OCI-LY1 (cell line): Measurements from ENCODE around the gene FILIP1.

ENCODE experiments used
- H2AFZ ChIP-seq: fragments of 200-600 bp; sonication (generic), shearing (Covaris generic); 2 replicates; pipeline ENCODE4 v1.6.0; 2014; ENCODE audit warnings: antibody characterized with exemption, mild to moderate bottlenecking, low read length
- H3F3A ChIP-seq: fragments of 200-600 bp; sonication (generic), shearing (Covaris generic); 2 replicates; pipeline ENCODE4 v1.6.0; 2014; ENCODE audit warnings: mild to moderate bottlenecking, antibody characterized with exemption, low read length, moderate library complexity; ENCODE audit not compliant: insufficient read depth
- H3K27ac ChIP-seq: fragments of 200-600 bp; sonication (generic); 2 replicates; pipeline ENCODE4 v1.5.1; 2014; ENCODE audit warnings: low read length, mixed run types, mild to moderate bottlenecking, low read depth; ENCODE audit not compliant: poor library complexity, severe bottlenecking
- H3K27me3 ChIP-seq: fragments of 200-600 bp; sonication (generic); 2 replicates; pipeline ENCODE4 v1.6.0; 2014; ENCODE audit warnings: antibody characterized with exemption, mild to moderate bottlenecking, low read length, moderate library complexity; ENCODE audit not compliant: insufficient read depth
- H3K36me3 ChIP-seq: fragments of 200-600 bp; sonication (generic); 2 replicates; pipeline ENCODE4 v1.6.1; 2014; ENCODE audit warnings: mild to moderate bottlenecking, antibody characterized with exemption, low read length, moderate library complexity, mixed read lengths; ENCODE audit not compliant: insufficient read depth
- H3K4me1 ChIP-seq: fragments of 200-600 bp; sonication (generic); 2 replicates; pipeline ENCODE4 v1.5.1; 2014; ENCODE audit warnings: mild to moderate bottlenecking, low read length, moderate library complexity; ENCODE audit not compliant: insufficient read depth, severe bottlenecking
- H3K4me2 ChIP-seq: fragments of 200-600 bp; sonication (generic), shearing (Covaris generic); 2 replicates; pipeline ENCODE4 v1.6.1; 2014; ENCODE audit warnings: low read length
- H3K4me3 ChIP-seq: fragments of 200-600 bp; sonication (generic); 2 replicates; pipeline ENCODE4 v1.5.1; 2014; ENCODE audit warnings: low read length, low read depth, mild to moderate bottlenecking, mixed read lengths; ENCODE audit not compliant: poor library complexity, severe bottlenecking
- H3K79me2 ChIP-seq: fragments of 200-600 bp; shearing (Covaris generic); 2 replicates; pipeline ENCODE4 v1.6.1; 2016; ENCODE audit warnings: mixed run types, low read length, mixed read lengths; ENCODE audit not compliant: insufficient read depth
- H3K9ac ChIP-seq: fragments of 200-600 bp; sonication (generic), shearing (Covaris generic); 2 replicates; pipeline ENCODE4 v1.6.1; 2014; ENCODE audit warnings: mild to moderate bottlenecking, low read length, mixed read lengths
- H3K9me2 ChIP-seq: fragments of 200-600 bp; sonication (generic), shearing (Covaris generic); 2 replicates; pipeline ENCODE4 v1.6.1; 2014; ENCODE audit warnings: low read depth, mild to moderate bottlenecking, low read length, mixed read lengths
- H3K9me3 ChIP-seq: fragments of 200-600 bp; shearing (Covaris generic); 2 replicates; pipeline ENCODE4 v1.6.1; 2014; ENCODE audit warnings: low read length, mixed read lengths
- H4K20me1 ChIP-seq: fragments of 200-600 bp; sonication (generic), shearing (Covaris generic); 2 replicates; pipeline ENCODE4 v1.6.0; 2016; ENCODE audit warnings: mild to moderate bottlenecking, low read length; ENCODE audit not compliant: insufficient read depth
- EZH2 ChIP-seq: fragments of 200-600 bp; sonication (generic), shearing (Covaris generic); IDR thresholded peaks from 2 replicates; pipeline ENCODE4 v1.8.0; 2017; ENCODE audit warnings: borderline replicate concordance, mixed run types, mild to moderate bottlenecking, antibody characterized with exemption, low read length, moderate library complexity, mixed read lengths
- TF ChIP-seq, protein P1 (sequence below): fragments of 200-600 bp; sonication (generic), shearing (Covaris generic); IDR thresholded peaks from 2 replicates; pipeline ENCODE4 v1.5.1; 2017; ENCODE audit warnings: mild to moderate bottlenecking, antibody characterized with exemption, low read length, moderate library complexity, mixed read lengths

FILIP1 gene

DNA sequence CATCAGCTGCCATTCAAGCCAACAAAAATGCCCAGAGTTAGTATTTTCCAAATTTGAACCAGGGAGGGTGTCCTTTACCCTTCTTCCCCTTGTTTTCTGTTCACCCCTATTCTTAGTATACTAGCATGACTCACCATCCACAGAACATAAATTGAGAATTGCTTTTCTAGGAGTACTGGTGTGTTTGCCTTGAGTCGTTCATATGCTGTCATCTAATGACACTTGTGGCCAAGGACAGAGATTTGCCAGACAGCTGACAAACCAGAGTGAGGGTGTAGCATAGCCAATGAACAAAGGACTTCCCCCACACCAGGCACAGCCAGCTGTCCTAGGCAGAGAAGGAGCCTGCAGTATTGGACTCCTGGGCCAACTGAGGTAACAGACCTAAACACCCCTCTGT, 62.2 kb downstream of the FILIP1 start:
- Histone ChIP-seq H4K20me1 (no peaks in the 10 kb centered on the region), H3F3A (no peaks in the 10 kb centered on the region), H3K36me3 (no peaks in the 10 kb centered on the region), H3K4me3 (no peak overlapping the region), H3K9me3 (no peaks in the 10 kb centered on the region), H3K27me3 (no peaks in the 10 kb centered on the region), H2AFZ (no peak overlapping the region), H3K79me2 (no peaks in the 10 kb centered on the region), H3K9ac (no peak overlapping the region), H3K4me1 (no peaks in the 10 kb centered on the region), H3K4me2 (no peak overlapping the region), H3K27ac (no peak overlapping the region), H3K9me2 (no peaks in the 10 kb centered on the region)
- no peak for TF ChIP-seq EZH2
- TF ChIP-seq, protein P1, sequence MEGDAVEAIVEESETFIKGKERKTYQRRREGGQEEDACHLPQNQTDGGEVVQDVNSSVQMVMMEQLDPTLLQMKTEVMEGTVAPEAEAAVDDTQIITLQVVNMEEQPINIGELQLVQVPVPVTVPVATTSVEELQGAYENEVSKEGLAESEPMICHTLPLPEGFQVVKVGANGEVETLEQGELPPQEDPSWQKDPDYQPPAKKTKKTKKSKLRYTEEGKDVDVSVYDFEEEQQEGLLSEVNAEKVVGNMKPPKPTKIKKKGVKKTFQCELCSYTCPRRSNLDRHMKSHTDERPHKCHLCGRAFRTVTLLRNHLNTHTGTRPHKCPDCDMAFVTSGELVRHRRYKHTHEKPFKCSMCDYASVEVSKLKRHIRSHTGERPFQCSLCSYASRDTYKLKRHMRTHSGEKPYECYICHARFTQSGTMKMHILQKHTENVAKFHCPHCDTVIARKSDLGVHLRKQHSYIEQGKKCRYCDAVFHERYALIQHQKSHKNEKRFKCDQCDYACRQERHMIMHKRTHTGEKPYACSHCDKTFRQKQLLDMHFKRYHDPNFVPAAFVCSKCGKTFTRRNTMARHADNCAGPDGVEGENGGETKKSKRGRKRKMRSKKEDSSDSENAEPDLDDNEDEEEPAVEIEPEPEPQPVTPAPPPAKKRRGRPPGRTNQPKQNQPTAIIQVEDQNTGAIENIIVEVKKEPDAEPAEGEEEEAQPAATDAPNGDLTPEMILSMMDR: no peak

DNA sequence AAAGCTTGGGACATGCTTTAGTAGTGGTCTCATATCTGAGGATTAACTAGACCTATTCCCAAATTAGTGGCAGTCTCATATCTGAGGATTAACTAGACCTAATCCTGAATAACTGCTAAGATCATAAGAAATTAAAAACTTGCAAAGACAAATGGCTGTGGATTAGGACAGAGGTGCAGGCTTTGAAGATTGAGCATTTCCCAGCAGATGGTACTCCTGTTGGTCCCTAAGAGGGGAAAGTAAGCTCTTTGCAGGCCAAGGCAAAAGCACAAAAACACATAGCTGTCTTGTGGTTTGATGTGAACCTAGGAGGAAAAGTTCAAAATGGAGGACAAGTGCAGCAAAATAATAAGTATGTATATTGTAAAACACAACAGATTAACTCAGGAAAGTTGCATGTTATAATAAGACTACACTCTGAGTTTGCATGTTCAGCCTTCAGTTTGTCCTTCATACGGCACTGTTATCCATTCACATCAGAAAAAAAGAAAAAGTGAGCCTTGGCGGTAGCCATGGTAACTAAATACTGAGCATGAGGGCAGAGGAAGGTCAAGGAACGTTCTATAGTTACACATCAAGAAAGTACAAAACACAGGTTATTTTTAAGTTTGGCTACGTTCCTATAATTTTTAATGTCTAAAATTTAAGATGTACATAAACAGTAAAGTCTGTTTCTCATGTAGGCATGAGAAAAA, 62.8 kb downstream of the FILIP1 start:
- H3K4me3 ChIP-seq: no peak overlapping the region
- H3K27me3 ChIP-seq: no peaks in the 10 kb centered on the region
- H3K9me2 ChIP-seq: no peaks in the 10 kb centered on the region
- no peaks in the 10 kb centered on the region for H3F3A ChIP-seq
- no peak overlapping the region for H3K27ac ChIP-seq
- H2AFZ ChIP-seq: no peak overlapping the region
- H3K36me3 ChIP-seq: no peaks in the 10 kb centered on the region
- H3K4me2 ChIP-seq: no peak overlapping the region
- H4K20me1 ChIP-seq: no peaks in the 10 kb centered on the region
- no peak for TF ChIP-seq EZH2
- TF ChIP-seq, protein P1: no peak
- no peaks in the 10 kb centered on the region for H3K9me3 ChIP-seq
- H3K4me1 ChIP-seq: no peaks in the 10 kb centered on the region
- H3K79me2 ChIP-seq: no peaks in the 10 kb centered on the region
- H3K9ac ChIP-seq: no peak overlapping the region

DNA sequence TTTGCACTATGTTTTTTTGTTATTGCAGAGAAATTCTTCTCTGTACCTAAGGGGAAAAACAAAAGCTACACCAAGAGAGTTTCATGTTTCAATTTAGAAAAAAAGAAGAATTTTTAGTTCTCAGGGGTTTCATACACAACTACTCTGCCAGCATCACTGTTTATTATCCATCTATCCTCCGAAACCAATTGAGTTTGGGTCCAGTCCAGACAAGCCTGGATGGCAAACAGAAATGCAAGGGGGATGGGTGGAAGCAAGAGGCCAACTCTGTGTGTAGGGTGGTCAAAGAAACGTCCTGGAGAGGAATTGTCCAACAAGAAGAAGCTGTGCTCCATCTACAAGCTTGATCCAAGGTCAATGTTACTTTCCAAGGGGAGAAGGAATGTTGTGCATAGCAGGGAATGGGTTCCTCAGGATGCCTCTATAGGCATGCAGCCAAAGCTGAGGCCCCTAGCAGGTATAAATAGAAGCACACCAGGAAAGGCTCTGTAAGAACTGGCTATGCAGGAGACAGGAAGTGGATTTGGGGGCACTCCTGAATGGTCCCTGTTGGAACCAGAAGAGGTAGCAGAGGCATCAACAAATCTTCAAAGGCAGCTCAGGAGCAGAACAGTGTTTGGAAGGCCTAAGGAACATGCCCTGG, 64.4 kb downstream of the FILIP1 start:
- Histone ChIP-seq H2AFZ (no peak overlapping the region), H3K4me2 (no peak overlapping the region)
- TF ChIP-seq, protein P1: no peak
- no peak for TF ChIP-seq EZH2

More for the DNA sequence above, 64.4 kb downstream of the FILIP1 start:
- H3K4me1 ChIP-seq: no peaks in the 10 kb centered on the region
- H3K9me3 ChIP-seq: no peaks in the 10 kb centered on the region
- no peaks in the 10 kb centered on the region for H4K20me1 ChIP-seq
- no peaks in the 10 kb centered on the region for H3F3A ChIP-seq
- H3K27me3 ChIP-seq: no peaks in the 10 kb centered on the region
- no peak overlapping the region for H3K27ac ChIP-seq
- H3K36me3 ChIP-seq: no peaks in the 10 kb centered on the region
- no peak overlapping the region for H3K9ac ChIP-seq
- H3K4me3 ChIP-seq: no peak overlapping the region
- H3K79me2 ChIP-seq: no peaks in the 10 kb centered on the region
- no peaks in the 10 kb centered on the region for H3K9me2 ChIP-seq
